ENCODE measurements around the gene CYBA. TPM values are rescaled to one million over a fixed set of nuclear protein-coding genes. Genes with fewer than 3 reads are reported as not detected.

The CYBA gene
- total and polyA plus RNA-seq, 2 of the 13 experiments (the other 11 are each of a cell fraction or from before 2014, with no cell fraction given), result 196 to 250 TPM

DNA sequence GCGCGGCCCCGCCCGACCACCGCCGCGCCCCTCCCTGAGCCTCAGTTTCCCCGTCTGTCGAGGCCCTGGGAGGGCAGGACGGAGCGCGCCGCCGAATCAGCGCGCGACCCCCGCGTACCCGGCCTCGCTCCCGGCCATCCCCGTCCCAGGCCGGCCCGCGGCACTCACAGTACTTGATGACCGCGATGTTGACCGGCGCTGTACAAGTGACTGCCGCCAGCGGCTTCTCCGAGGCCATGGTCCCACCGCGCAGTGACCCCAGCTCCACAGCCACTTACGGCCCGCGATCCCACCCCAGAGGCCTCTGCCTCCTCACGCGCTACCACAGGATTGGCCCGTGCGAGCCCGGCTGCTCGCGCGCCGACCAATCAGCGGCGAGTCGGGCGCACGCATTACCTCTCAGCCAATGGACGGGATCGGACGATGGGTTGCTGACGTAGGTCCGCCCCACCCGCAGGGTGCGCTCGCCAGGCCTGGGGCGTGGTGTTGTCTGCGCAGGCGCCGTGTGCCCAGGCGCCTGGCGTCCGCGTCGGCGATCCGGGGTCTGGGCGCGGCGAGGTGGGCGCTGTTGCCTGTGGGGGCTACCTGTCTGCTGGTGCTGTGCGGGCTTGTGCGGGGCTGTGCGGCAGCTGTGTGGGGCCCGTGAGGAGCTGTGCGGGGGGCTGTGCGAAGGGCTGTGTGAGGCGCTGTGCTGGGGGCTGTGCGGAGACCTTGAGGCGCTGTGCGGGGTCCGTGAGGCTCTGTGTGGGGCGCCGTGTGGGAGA lies 12.2 kb upstream of the CYBA start, which contains the start of gene MVD (continued):
- TF ChIP-seq ZKSCAN8 (CRISPR knock-in tag; IDR thresholded peaks at IDR 0.05; ENCODE audit: borderline replicate concordance) (peak; percentile 61; the same call in 1 of the 2 replicates), RXRB (CRISPR knock-in tag; IDR thresholded peaks at IDR 0.05; ENCODE audit: borderline replicate concordance) (peak; percentile 76), TBX2 (CRISPR knock-in tag; IDR thresholded peaks at IDR 0.05; ENCODE audit: borderline replicate concordance) (peak; percentile 85), RELA (CRISPR knock-in tag; IDR thresholded peaks at IDR 0.05) (peak; percentile 86), RAD51 (IDR thresholded peaks at IDR 0.05; ENCODE audit: borderline replicate concordance) (no peak), TMF1 (CRISPR knock-in tag; IDR thresholded peaks at IDR 0.05; ENCODE audit: low read depth) (peak; percentile 86), ATF1 (CRISPR knock-in tag; IDR thresholded peaks at IDR 0.05) (peak; percentile 87), ZBTB20 (CRISPR knock-in tag; IDR thresholded peaks at IDR 0.05; ENCODE audit: borderline replicate concordance, low read depth) (no peak), ZNF256 (CRISPR knock-in tag; conservative IDR thresholded peaks at IDR 0.05) (0 out of 2 replicates have a peak, but pooled peaks have one; percentile 26), SMC3 (IDR thresholded peaks at IDR 0.05; ENCODE audit: low read length) (no peak), ZNF878 (CRISPR knock-in tag; IDR thresholded peaks at IDR 0.05) (no peak), SP5 (CRISPR knock-in tag; IDR thresholded peaks at IDR 0.05; ENCODE audit: borderline replicate concordance, low read depth) (peak; percentile 54)
- TF ChIP-seq, protein P1, sequence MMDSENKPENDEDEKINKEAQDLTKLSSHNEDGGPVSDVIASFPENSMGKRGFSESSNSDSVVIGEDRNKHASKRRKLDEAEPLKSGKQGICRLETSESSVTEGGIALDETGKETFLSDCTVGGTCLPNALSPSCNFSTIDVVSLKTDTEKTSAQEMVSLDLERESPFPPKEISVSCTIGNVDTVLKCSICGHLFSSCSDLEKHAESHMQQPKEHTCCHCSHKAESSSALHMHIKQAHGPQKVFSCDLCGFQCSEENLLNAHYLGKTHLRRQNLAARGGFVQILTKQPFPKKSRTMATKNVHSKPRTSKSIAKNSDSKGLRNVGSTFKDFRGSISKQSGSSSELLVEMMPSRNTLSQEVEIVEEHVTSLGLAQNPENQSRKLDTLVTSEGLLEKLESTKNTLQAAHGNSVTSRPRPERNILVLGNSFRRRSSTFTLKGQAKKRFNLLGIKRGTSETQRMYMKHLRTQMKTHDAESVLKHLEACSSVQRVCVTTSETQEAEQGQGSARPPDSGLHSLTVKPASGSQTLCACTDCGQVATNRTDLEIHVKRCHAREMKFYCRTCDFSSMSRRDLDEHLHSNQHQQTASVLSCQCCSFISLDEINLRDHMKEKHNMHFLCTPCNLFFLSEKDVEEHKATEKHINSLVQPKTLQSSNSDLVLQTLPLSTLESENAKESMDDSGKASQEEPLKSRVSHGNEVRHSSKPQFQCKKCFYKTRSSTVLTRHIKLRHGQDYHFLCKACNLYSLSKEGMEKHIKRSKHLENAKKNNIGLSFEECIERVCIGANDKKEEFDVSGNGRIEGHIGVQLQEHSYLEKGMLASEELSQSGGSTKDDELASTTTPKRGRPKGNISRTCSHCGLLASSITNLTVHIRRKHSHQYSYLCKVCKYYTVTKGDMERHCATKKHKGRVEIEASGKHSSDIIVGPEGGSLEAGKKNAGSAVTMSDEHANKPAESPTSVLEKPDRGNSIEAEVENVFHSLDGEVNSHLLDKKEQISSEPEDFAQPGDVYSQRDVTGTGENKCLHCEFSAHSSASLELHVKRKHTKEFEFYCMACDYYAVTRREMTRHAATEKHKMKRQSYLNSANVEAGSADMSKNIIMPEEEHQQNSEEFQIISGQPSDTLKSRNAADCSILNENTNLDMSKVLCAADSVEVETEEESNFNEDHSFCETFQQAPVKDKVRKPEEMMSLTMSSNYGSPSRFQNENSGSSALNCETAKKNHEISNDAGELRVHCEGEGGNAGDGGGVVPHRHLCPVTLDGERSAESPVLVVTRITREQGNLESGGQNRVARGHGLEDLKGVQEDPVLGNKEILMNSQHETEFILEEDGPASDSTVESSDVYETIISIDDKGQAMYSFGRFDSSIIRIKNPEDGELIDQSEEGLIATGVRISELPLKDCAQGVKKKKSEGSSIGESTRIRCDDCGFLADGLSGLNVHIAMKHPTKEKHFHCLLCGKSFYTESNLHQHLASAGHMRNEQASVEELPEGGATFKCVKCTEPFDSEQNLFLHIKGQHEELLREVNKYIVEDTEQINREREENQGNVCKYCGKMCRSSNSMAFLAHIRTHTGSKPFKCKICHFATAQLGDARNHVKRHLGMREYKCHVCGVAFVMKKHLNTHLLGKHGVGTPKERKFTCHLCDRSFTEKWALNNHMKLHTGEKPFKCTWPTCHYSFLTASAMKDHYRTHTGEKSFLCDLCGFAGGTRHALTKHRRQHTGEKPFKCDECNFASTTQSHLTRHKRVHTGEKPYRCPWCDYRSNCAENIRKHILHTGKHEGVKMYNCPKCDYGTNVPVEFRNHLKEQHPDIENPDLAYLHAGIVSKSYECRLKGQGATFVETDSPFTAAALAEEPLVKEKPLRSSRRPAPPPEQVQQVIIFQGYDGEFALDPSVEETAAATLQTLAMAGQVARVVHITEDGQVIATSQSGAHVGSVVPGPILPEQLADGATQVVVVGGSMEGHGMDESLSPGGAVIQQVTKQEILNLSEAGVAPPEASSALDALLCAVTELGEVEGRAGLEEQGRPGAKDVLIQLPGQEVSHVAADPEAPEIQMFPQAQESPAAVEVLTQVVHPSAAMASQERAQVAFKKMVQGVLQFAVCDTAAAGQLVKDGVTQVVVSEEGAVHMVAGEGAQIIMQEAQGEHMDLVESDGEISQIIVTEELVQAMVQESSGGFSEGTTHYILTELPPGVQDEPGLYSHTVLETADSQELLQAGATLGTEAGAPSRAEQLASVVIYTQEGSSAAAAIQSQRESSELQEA (CRISPR knock-in tag; IDR thresholded peaks at IDR 0.05; ENCODE audit: not compliant biosample characterization), result peak; percentile 54
- TF ChIP-seq, protein P2, sequence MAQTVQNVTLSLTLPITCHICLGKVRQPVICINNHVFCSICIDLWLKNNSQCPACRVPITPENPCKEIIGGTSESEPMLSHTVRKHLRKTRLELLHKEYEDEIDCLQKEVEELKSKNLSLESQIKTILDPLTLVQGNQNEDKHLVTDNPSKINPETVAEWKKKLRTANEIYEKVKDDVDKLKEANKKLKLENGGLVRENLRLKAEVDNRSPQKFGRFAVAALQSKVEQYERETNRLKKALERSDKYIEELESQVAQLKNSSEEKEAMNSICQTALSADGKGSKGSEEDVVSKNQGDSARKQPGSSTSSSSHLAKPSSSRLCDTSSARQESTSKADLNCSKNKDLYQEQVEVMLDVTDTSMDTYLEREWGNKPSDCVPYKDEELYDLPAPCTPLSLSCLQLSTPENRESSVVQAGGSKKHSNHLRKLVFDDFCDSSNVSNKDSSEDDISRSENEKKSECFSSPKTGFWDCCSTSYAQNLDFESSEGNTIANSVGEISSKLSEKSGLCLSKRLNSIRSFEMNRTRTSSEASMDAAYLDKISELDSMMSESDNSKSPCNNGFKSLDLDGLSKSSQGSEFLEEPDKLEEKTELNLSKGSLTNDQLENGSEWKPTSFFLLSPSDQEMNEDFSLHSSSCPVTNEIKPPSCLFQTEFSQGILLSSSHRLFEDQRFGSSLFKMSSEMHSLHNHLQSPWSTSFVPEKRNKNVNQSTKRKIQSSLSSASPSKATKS (CRISPR knock-in tag; IDR thresholded peaks at IDR 0.05), result no peak; the same call in 1 of the 2 replicates
- TF ChIP-seq, protein P3, sequence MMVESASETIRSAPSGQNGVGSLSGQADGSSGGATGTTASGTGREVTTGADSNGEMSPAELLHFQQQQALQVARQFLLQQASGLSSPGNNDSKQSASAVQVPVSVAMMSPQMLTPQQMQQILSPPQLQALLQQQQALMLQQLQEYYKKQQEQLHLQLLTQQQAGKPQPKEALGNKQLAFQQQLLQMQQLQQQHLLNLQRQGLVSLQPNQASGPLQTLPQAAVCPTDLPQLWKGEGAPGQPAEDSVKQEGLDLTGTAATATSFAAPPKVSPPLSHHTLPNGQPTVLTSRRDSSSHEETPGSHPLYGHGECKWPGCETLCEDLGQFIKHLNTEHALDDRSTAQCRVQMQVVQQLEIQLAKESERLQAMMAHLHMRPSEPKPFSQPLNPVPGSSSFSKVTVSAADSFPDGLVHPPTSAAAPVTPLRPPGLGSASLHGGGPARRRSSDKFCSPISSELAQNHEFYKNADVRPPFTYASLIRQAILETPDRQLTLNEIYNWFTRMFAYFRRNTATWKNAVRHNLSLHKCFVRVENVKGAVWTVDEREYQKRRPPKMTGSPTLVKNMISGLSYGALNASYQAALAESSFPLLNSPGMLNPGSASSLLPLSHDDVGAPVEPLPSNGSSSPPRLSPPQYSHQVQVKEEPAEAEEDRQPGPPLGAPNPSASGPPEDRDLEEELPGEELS (CRISPR knock-in tag; IDR thresholded peaks at IDR 0.05), result peak; percentile 12
- TF ChIP-seq, protein P4, sequence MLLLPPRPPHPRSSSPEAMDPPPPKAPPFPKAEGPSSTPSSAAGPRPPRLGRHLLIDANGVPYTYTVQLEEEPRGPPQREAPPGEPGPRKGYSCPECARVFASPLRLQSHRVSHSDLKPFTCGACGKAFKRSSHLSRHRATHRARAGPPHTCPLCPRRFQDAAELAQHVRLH (CRISPR knock-in tag; IDR thresholded peaks at IDR 0.05; ENCODE audit: borderline replicate concordance, low read depth), result peak; percentile 97
